Right atrium auricular region (tissue), 2 donors: ENCODE results near the gene PARPBP. TPM values are rescaled to one million over a fixed set of nuclear protein-coding genes. Genes with fewer than 3 reads are reported as not detected.
"Not testable (repeated sequence)": the region's sequence is repeated elsewhere in the genome, so short reads cannot be mapped to it uniquely, and the experiment has no call there.

Source experiments
- DNase-seq: peaks from one replicate; pipeline ENCODE4 v3.0.0-alpha.2; 2019; ENCODE audit warnings: low spot score
- H3K27ac ChIP-seq, 2 donors: fragments of 200-600 bp; sonication (generic); 1 replicate in 1 of 2; 2 replicates in 1 of 2; pipeline ENCODE4 v1.5.1; 2016 to 2019
- H3K27me3 ChIP-seq, 2 donors: fragments of 200-600 bp; sonication (generic); one replicate each; pipeline versions ENCODE4 v1.5.1 to v1.6.0; 2017 to 2019
- H3K36me3 ChIP-seq: fragments of 200-600 bp; sonication (generic); one replicate; pipeline ENCODE4 v1.5.1; 2016
- H3K4me1 ChIP-seq, 2 donors: fragments of 200-600 bp; sonication (generic); one replicate each; pipeline versions ENCODE4 v1.5.1 to v1.6.0; 2017 to 2019
- H3K4me3 ChIP-seq, 2 donors: fragments of 200-600 bp; sonication (generic); 1 replicate in 1 of 2; 2 replicates in 1 of 2; pipeline ENCODE4 v1.5.1; 2017 to 2019; ENCODE audit warnings: mild to moderate bottlenecking in 1 of 2, moderate library complexity in 1 of 2
- H3K9me3 ChIP-seq, 2 donors: fragments of 200-600 bp; sonication (generic); one replicate each; pipeline ENCODE4 v1.5.1; 2019
- total RNA-seq, 2 donors: library from RNA; depleted of rRNA; stranded (reverse); fragments of >200 nt; gene quantifications; one replicate each; pipeline ENCODE4 v1.1.0, GENCODE V29; 2016
- TF ChIP-seq, protein P1 (sequence below), 2 donors: fragments of 200-600 bp; sonication (generic); IDR thresholded peaks; one replicate each; pipeline ENCODE4 v1.5.1; 2019; ENCODE audit warnings: antibody characterized with exemption in 2 of 2

PARPBP gene
- total RNA-seq, 2 donors from 2014 or later = 0.28 to 2.2 TPM

DNA sequence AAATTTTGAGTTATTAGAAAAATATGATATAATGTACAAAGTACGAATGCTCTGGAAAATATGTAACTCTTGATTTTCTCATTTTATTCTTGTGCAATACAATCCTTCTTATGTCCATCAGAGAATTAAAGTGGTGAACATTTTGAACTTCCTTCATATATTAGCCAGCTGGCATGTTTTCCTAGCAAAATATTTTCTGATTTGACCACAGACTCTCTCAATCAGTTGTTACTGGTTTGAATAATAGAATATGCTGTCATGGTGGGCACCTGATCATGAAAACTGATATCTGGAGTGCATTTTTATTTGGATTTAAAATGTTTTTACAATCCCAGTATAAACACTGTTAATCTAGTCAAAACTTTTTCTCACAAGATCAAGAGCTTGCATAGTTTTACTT is 24.2 kb downstream of the PARPBP start:
- Histone ChIP-seq H3K27me3 (no peaks in the 10 kb centered on the region), H3K4me3 (no peak overlapping the region)
- TF ChIP-seq, protein P1, sequence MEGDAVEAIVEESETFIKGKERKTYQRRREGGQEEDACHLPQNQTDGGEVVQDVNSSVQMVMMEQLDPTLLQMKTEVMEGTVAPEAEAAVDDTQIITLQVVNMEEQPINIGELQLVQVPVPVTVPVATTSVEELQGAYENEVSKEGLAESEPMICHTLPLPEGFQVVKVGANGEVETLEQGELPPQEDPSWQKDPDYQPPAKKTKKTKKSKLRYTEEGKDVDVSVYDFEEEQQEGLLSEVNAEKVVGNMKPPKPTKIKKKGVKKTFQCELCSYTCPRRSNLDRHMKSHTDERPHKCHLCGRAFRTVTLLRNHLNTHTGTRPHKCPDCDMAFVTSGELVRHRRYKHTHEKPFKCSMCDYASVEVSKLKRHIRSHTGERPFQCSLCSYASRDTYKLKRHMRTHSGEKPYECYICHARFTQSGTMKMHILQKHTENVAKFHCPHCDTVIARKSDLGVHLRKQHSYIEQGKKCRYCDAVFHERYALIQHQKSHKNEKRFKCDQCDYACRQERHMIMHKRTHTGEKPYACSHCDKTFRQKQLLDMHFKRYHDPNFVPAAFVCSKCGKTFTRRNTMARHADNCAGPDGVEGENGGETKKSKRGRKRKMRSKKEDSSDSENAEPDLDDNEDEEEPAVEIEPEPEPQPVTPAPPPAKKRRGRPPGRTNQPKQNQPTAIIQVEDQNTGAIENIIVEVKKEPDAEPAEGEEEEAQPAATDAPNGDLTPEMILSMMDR (IDR thresholded peaks at IDR 0.05) = no peak

GRCh38 chr12:102147062-102147587 is 27.1 kb downstream of the PARPBP start:
- not testable (repeated sequence) for H3K36me3 ChIP-seq, H3K4me1 ChIP-seq, H3K27me3 ChIP-seq, DNase-seq, H3K4me3 ChIP-seq, H3K27ac ChIP-seq, H3K9me3 ChIP-seq

More for the DNA sequence above, 24.2 kb downstream of the PARPBP start:
- H3K27ac ChIP-seq = no peak overlapping the region
- no peaks in the 10 kb centered on the region for H3K4me1 ChIP-seq
- no peaks in the 10 kb centered on the region for H3K9me3 ChIP-seq
- no peaks in the 10 kb centered on the region for H3K36me3 ChIP-seq
- DNase-seq = no peak

GRCh38 chr12:102155206-102155605 is 35.2 kb downstream of the PARPBP start:
- H3K36me3 ChIP-seq, H3K4me3 ChIP-seq, H3K9me3 ChIP-seq, H3K27me3 ChIP-seq, H3K27ac ChIP-seq, H3K4me1 ChIP-seq, DNase-seq: not testable (repeated sequence)

GRCh38 chr12:102163383-102163782 is 43.4 kb downstream of the PARPBP start:
- no peaks in the 10 kb centered on the region for H3K9me3 ChIP-seq
- no peaks in the 10 kb centered on the region for H3K27me3 ChIP-seq
- H3K27ac ChIP-seq = no peak overlapping the region
- H3K4me3 ChIP-seq = no peak overlapping the region
- DNase-seq = no peak
- TF ChIP-seq, protein P1 (IDR thresholded peaks at IDR 0.05) = no peak
- H3K36me3 ChIP-seq = no peaks in the 10 kb centered on the region
- H3K4me1 ChIP-seq = no peaks in the 10 kb centered on the region

DNA sequence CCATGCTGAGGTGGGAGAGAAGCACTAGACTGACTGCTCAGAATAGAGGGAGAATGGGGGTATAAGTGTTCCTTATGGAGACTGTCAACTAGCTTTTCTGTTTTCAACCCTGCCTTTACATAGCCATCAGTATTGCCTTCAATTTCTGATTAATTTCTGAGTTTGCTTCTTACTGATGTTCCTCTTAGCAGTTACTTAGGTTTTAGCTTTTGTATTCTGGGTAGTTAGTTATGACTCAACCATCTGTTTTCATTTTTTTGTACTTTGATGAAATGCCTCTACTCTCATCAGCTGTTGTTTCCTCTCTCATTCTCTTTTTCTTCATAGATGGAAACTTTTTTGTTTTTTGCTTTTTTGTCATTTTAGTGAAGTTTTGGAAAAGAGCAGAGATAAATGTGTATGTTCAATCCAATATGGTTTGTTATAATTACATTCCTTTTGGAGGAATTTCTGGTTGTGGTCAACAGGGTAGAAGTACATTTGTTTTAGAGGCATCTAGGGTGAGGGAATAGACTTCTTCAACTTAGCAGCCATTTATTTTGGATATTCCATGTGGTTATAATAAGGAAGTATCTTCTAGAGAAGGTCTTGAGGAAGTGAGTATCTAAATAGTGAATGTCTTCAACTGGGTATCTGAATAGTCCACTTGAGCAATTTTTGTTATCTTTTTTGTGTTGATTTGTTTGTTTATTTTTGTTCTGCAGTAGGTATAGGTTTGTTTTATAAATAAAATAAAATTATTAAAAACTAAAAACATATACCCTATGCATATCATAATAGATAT is 48.0 kb downstream of the PARPBP start:
- TF ChIP-seq, protein P1 (IDR thresholded peaks at IDR 0.05) = no peak
- Histone ChIP-seq H3K4me3 (no peak overlapping the region), H3K4me1 (no peaks in the 10 kb centered on the region), H3K9me3 (no peaks in the 10 kb centered on the region), H3K27me3 (no peaks in the 10 kb centered on the region), H3K36me3 (no peaks in the 10 kb centered on the region), H3K27ac (no peak overlapping the region)
- DNase-seq = no peak

- H3K4me1 ChIP-seq = no peaks in the 10 kb centered on the region
- no peak for DNase-seq
- no peak overlapping the region for H3K27ac ChIP-seq
- TF ChIP-seq, protein P1 (IDR thresholded peaks at IDR 0.05) = peak; percentile 47 to 77
- H3K9me3 ChIP-seq = no peaks in the 10 kb centered on the region
- H3K36me3 ChIP-seq = no peaks in the 10 kb centered on the region
- H3K4me3 ChIP-seq = no peak overlapping the region
- H3K27me3 ChIP-seq = no peaks in the 10 kb centered on the region
These were observed 50.1 kb downstream of the PARPBP start for GRCh38 chr12:102169922-102170621.
